GM12865 (cell line): ENCODE data around the gene TREML2.
A peak's percentile ranks its signal among the peaks of the same experiment; 100 is the strongest.

Experiments
- DNase-seq: peaks from one replicate; pipeline ENCODE4 v3.0.0; 2010; ENCODE audit warnings: low read depth
- H3K4me3 ChIP-seq: 2 replicates; pipeline ENCODE4 v1.5.1; 2011; ENCODE audit warnings: mild to moderate bottlenecking, low read depth, low read length, control low read depth
- CTCF ChIP-seq: IDR thresholded peaks from 2 replicates; pipeline ENCODE4 v1.5.1; 2011; ENCODE audit warnings: low read length, control low read depth, low read depth, inconsistent platforms; ENCODE audit not compliant: insufficient read depth; ENCODE audit errors: missing control alignments

Gene TREML2

DNA sequence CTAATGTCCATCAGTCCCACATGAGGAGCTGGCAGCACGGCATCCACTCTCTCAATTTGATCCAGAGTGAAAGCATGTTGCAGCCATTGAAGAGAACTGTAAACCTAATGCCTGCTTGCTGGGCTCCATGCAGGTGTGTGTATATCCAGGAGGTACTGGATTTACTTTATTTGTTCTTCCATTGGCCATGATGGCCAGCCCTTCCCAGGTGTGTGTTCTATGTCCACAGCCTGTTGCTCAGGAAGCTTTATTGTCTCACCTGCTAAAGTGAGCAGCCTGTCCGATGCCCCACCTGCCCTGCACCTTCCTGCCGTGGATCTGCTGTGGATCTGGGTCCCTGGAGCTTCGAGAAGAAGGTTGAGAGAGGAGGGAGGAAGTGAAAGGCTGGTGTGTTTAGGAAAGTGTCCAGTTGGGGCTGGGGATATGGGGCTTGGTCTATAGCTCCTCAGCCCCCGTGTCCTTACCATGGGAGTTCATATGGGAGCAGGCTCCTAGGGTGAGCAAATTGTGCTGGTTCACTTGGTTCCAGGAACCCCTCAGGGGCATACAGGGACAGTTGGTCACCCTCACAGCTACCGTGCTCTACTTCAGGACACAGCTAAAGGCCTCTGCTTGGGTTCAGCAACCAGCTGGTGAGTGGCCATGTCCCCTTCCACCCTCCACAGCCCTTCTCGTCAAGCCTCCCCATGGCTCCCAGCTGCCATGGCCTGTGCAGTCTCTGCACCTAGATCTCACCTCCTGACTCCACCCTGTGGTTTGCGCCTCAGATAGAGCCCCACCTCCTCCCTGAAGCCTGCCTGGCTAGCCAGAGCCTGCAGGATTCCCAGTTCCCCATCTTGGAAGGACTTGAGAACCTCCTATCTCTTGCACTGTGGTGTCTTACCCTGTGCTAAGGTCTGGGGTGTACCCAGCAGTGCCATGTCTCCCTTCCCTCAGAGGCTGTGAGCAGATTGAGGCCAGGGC, 12.7 kb downstream of the TREML2 start:
- DNase-seq = no peak

DNA sequence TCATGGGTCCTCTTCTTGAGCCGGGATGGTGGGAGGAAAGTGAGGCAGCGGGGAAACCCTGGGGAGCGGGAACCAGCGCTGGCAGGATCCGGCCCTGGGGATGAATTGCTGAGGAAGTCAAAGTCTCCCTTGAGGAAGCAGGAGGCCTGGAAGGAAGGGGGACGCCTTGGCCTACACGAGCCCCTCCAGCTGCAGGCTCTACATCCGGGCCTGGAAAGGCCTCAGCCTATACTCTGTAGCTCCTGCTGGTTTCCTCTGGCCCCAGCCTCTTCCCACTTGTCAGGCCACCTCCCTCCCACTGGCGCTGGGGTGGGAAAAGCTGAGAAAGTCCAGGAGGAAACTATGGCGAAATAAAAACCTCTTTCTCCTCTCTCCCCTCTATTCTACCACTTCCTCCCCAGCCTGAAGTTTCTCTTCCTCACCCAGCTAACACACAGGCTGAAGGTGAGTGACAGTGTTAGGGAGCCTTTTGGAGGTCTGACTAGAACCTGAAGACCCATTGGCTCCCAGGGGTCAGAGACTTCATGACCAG, 14.9 kb downstream of the TREML2 start:
- no peak for TF ChIP-seq CTCF
- no peak for DNase-seq
- no peak overlapping the region for H3K4me3 ChIP-seq

More for the DNA sequence above, 12.7 kb downstream of the TREML2 start:
- no peak for TF ChIP-seq CTCF
- no peak overlapping the region for H3K4me3 ChIP-seq

DNA sequence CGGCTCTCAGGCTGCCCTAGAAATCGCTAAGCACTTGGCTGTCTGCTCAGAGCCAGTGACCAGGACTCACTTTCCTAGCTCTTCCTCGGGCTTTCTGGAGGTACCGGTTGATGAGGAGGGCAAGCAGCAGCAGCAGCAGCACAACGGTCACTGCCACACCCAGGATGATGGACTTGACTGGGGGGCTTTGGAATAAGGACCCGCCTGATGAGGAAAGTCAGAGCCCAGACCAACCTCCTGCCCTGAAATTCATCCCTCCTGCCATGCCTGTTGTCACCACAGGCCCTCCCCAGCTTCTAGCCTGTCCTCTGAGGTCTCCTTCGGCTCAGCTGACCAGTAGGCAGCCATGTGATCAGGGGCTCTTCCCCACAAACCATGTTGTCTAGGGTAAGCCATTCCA, 16.2 kb downstream of the TREML2 start:
- H3K4me3 ChIP-seq = no peak overlapping the region
- TF ChIP-seq CTCF = no peak
- no peak for DNase-seq

GRCh38 chr6:41182069-41183034, 18.6 kb downstream of the TREML2 start:
- peak; percentile 74 for DNase-seq

GRCh38 chr6:41181566-41181965, 19.4 kb downstream of the TREML2 start:
- H3K4me3 ChIP-seq = no peak overlapping the region
- no peak for TF ChIP-seq CTCF
- no peak for DNase-seq

More at GRCh38 chr6:41182069-41183034, 18.6 kb downstream of the TREML2 start:
- H3K4me3 ChIP-seq = no peak overlapping the region
- TF ChIP-seq CTCF = peak; percentile 65

- H3K4me3 ChIP-seq = no peak overlapping the region
- TF ChIP-seq CTCF = no peak
- DNase-seq = no peak
These were observed 21.8 kb downstream of the TREML2 start for GRCh38 chr6:41179163-41179562.
